ENCODE results near the gene GNAI3. TPM values are rescaled to one million over a fixed set of nuclear protein-coding genes. Genes with fewer than 3 reads are reported as not detected.

The GNAI3 gene
- total RNA-seq, 1 experiment from 2014 or later, result 9.9 TPM

DNA sequence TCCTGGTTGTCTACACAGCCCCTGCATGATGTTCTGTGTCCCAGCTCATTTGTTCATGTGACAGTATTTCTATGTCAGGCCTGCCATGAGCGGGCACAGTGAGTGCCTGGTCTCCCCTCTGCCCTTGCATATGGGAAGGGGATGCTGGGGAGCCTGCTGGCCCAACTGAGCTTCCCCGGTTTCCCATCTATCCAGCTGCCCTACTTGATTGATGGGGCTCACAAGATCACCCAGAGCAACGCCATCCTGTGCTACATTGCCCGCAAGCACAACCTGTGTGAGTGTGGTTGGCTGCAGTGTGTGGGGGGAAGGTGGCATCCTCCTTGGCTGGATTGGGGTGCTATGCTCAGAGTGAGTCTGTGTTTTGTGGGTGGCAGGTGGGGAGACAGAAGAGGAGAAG, 109.0 kb downstream of the GNAI3 start:
- H4K20me1 ChIP-seq (ENCODE audit: control insufficient read depth, insufficient read depth, insufficient read length), result no peaks in the 10 kb centered on the region
- no peak overlapping the region for H3K56ac ChIP-seq (ENCODE audit: insufficient read length, low read depth, low read length)
- H3K23ac ChIP-seq (ENCODE audit: insufficient read length, low read depth, low read length), result no peak overlapping the region
- H2BK15ac ChIP-seq (ENCODE audit: low read depth, low read length), result no peak overlapping the region
- no peak overlapping the region for H4K5ac ChIP-seq (ENCODE audit: insufficient read length, low read depth, low read length)
- no peak overlapping the region for H2BK20ac ChIP-seq (ENCODE audit: low read depth, low read length, poor library complexity, severe bottlenecking)
- H3K27ac Mint-ChIP-seq, result no peak overlapping the region
- no peak overlapping the region for H2BK12ac ChIP-seq (ENCODE audit: insufficient read length, low read depth, low read length)
- H3K9me3 ChIP-seq (ENCODE audit: control insufficient read depth, low read depth, low read length), result no peaks in the 10 kb centered on the region
- no peak overlapping the region for H3T11ph ChIP-seq (ENCODE audit: low read length)
- no peak overlapping the region for H3K18ac ChIP-seq (ENCODE audit: insufficient read length, low read depth, low read length)
- peaks cover 26% of the 10 kb centered on the region for H3K27me3 Mint-ChIP-seq (ENCODE audit: low read depth)
- H3K9me3 Mint-ChIP-seq, result no peaks in the 10 kb centered on the region
- no peak overlapping the region for H3K27ac ChIP-seq (ENCODE audit: insufficient read length, low read depth, low read length)
- no peak overlapping the region for H4K91ac ChIP-seq (ENCODE audit: insufficient read length, low read depth, low read length)
- H3K4ac ChIP-seq (ENCODE audit: low read depth, low read length), result no peak overlapping the region
- H3K4me3 Mint-ChIP-seq, result peak overlapping the region; percentile 7 to 35; a peak in 3 of 5 replicates
- H2BK120ac ChIP-seq (ENCODE audit: low read depth, low read length, poor library complexity, severe bottlenecking), result no peak overlapping the region
- no peak overlapping the region for H3K9ac ChIP-seq (ENCODE audit: extremely low read depth, insufficient read length, low read length)
- no peaks in the 10 kb centered on the region for H3K4me1 ChIP-seq (ENCODE audit: insufficient read depth, low read length)
- peaks cover 5 to 14% of the 10 kb centered on the region in 2 experiments; a peak in 3 of 4 replicates for H3K4me1 Mint-ChIP-seq
- TF ChIP-seq, protein P1, sequence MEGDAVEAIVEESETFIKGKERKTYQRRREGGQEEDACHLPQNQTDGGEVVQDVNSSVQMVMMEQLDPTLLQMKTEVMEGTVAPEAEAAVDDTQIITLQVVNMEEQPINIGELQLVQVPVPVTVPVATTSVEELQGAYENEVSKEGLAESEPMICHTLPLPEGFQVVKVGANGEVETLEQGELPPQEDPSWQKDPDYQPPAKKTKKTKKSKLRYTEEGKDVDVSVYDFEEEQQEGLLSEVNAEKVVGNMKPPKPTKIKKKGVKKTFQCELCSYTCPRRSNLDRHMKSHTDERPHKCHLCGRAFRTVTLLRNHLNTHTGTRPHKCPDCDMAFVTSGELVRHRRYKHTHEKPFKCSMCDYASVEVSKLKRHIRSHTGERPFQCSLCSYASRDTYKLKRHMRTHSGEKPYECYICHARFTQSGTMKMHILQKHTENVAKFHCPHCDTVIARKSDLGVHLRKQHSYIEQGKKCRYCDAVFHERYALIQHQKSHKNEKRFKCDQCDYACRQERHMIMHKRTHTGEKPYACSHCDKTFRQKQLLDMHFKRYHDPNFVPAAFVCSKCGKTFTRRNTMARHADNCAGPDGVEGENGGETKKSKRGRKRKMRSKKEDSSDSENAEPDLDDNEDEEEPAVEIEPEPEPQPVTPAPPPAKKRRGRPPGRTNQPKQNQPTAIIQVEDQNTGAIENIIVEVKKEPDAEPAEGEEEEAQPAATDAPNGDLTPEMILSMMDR (conservative IDR thresholded peaks at IDR 0.05), result no peak
- H3K14ac ChIP-seq (ENCODE audit: insufficient read depth, low read length), result no peak overlapping the region
- no peaks in the 10 kb centered on the region for H3K79me2 ChIP-seq (ENCODE audit: insufficient read depth, low read length)
- no peak overlapping the region for H4K8ac ChIP-seq (replicated peaks; ENCODE audit: insufficient read length, low read depth, low read length)
- no peak overlapping the region for H2BK5ac ChIP-seq (ENCODE audit: insufficient read length, low read length)
- H2AK5ac ChIP-seq (ENCODE audit: insufficient read length, low read length), result no peak overlapping the region
- no CpG with 5 or more reads among the region's 4 CpGs for WGBS (ENCODE audit: extremely low coverage, insufficient read length, low lambda C conversion rate)
- H3K4me2 ChIP-seq (ENCODE audit: insufficient read depth, insufficient read length, low read length), result no peak overlapping the region
- H3K79me1 ChIP-seq (ENCODE audit: insufficient read depth, low read depth, low read length, poor library complexity, severe bottlenecking), result no peaks in the 10 kb centered on the region
- H2AFZ ChIP-seq (ENCODE audit: low read length), result no peak overlapping the region
- no peaks in the 10 kb centered on the region for H3K27me3 ChIP-seq (ENCODE audit: insufficient read depth, low read length)
- peaks cover 4% of the 10 kb centered on the region for H3K23me2 ChIP-seq (ENCODE audit: insufficient read length, low read depth, low read length, poor library complexity, severe bottlenecking)
- no peak for DNase-seq
- no peaks in the 10 kb centered on the region for H3K36me3 Mint-ChIP-seq (ENCODE audit: insufficient read depth in 1 of 3, low read depth in 3 of 3)

All from H9 (cell line).